Measurements from ENCODE around the gene WDFY4. TPM values are rescaled to one million over a fixed set of nuclear protein-coding genes. Genes with fewer than 3 reads are reported as not detected.

WDFY4 gene
- polyA plus RNA-seq, 1 donor (not counting 4 experiments of a cell fraction or from before 2014, with no cell fraction given): 0.04 TPM

- DNase-seq (ENCODE audit: low read depth, low spot score) (no peak), FAIRE-seq (no peak)
- H3K9ac ChIP-seq (ENCODE audit: control insufficient read depth, extremely low read depth, insufficient read depth, low read length): no peak overlapping the region
- no peaks in the 10 kb centered on the region for H3K36me3 ChIP-seq (ENCODE audit: control insufficient read depth in 2 of 2, extremely low read depth in 1 of 2, insufficient read depth in 2 of 2, low read length in 2 of 2)
- no peaks in the 10 kb centered on the region for H3K79me2 ChIP-seq (ENCODE audit: control insufficient read depth, insufficient read depth, low read length)
- H4K20me1 ChIP-seq (ENCODE audit: control insufficient read depth, extremely low read depth, insufficient read depth, low read length): no peaks in the 10 kb centered on the region
- H3K4me1 ChIP-seq (ENCODE audit: control insufficient read depth, extremely low read depth, insufficient read depth, low read length): no peaks in the 10 kb centered on the region
- no peak overlapping the region for H2AFZ ChIP-seq (ENCODE audit: control insufficient read depth, low read length)
- TF ChIP-seq CTCF (optimal IDR thresholded peaks at IDR 0.05 in 1 of 3, IDR thresholded peaks at IDR 0.05 in 1 of 3, conservative IDR thresholded peaks at IDR 0.05 in 1 of 3; ENCODE audit: extremely low read depth in 1 of 3, insufficient read depth in 2 of 3, low read length in 3 of 3): no peak
- dilution Hi-C loops (cut with MboI; ENCODE audit: extremely low pct_ligation_motif_present, low sequenced_read_pairs): no loop called here
- H3K4me2 ChIP-seq (ENCODE audit: control insufficient read depth, extremely low read depth, insufficient read depth, low read depth, low read length): no peak overlapping the region
- H3K4me3 ChIP-seq (ENCODE audit: control insufficient read depth in 2 of 3, extremely low read depth in 1 of 3, insufficient read depth in 2 of 3, low read depth in 1 of 3, low read length in 3 of 3): no peak overlapping the region
- no peaks in the 10 kb centered on the region for H3K9me1 ChIP-seq (ENCODE audit: control insufficient read depth, extremely low read depth, insufficient read depth, low read length)
- H3K27ac ChIP-seq (ENCODE audit: control insufficient read depth, insufficient read depth, low read length): no peak overlapping the region
- peaks cover 3% of the 10 kb centered on the region for H3K27me3 ChIP-seq (ENCODE audit: control insufficient read depth, extremely low read depth, insufficient read depth, low read length)
- H3K9me3 ChIP-seq (ENCODE audit: control insufficient read depth, low read depth, low read length): no peaks in the 10 kb centered on the region
Measured at GRCh38 chr10:48725708-48726107, 41.0 kb downstream of the WDFY4 start.

- Histone ChIP-seq H3K9me1 (ENCODE audit: control insufficient read depth, extremely low read depth, insufficient read depth, low read length) (no peaks in the 10 kb centered on the region), H3K4me2 (ENCODE audit: control insufficient read depth, extremely low read depth, insufficient read depth, low read depth, low read length) (no peak overlapping the region), H2AFZ (ENCODE audit: control insufficient read depth, low read length) (no peak overlapping the region), H3K9me3 (ENCODE audit: control insufficient read depth, low read depth, low read length) (no peaks in the 10 kb centered on the region), H4K20me1 (ENCODE audit: control insufficient read depth, extremely low read depth, insufficient read depth, low read length) (no peaks in the 10 kb centered on the region), H3K27ac (ENCODE audit: control insufficient read depth, insufficient read depth, low read length) (no peak overlapping the region), H3K9ac (ENCODE audit: control insufficient read depth, extremely low read depth, insufficient read depth, low read length) (no peak overlapping the region), H3K27me3 (ENCODE audit: control insufficient read depth, extremely low read depth, insufficient read depth, low read length) (peaks cover 3% of the 10 kb centered on the region), H3K36me3 (ENCODE audit: control insufficient read depth in 2 of 2, extremely low read depth in 1 of 2, insufficient read depth in 2 of 2, low read length in 2 of 2) (no peaks in the 10 kb centered on the region), H3K4me1 (ENCODE audit: control insufficient read depth, extremely low read depth, insufficient read depth, low read length) (no peaks in the 10 kb centered on the region), H3K4me3 (ENCODE audit: control insufficient read depth in 2 of 3, extremely low read depth in 1 of 3, insufficient read depth in 2 of 3, low read depth in 1 of 3, low read length in 3 of 3) (no peak overlapping the region), H3K79me2 (ENCODE audit: control insufficient read depth, insufficient read depth, low read length) (no peaks in the 10 kb centered on the region)
- FAIRE-seq (no peak), DNase-seq (ENCODE audit: low read depth, low spot score) (no peak)
- no peak for TF ChIP-seq EZH2 (IDR thresholded peaks at IDR 0.05; ENCODE audit: low read length)
- TF ChIP-seq CTCF (optimal IDR thresholded peaks at IDR 0.05 in 1 of 3, IDR thresholded peaks at IDR 0.05 in 1 of 3, conservative IDR thresholded peaks at IDR 0.05 in 1 of 3; ENCODE audit: extremely low read depth in 1 of 3, insufficient read depth in 2 of 3, low read length in 3 of 3): no peak
- dilution Hi-C loops (cut with MboI; ENCODE audit: extremely low pct_ligation_motif_present, low sequenced_read_pairs): no loop called here
Measured at GRCh38 chr10:48727866-48728265, 43.2 kb downstream of the WDFY4 start.

All from keratinocyte (primary cell).